NCI-H748 (cell line): ENCODE results near the gene LDB2.
A peak's percentile ranks its signal among the peaks of the same experiment; 100 is the strongest.

ENCODE experiments used
- DNase-seq: peaks from one replicate; lab custom pipeline; 2025; ENCODE audit not compliant: unreplicated experiment; lab: John Stamatoyannopoulos, UW

The LDB2 gene

DNA sequence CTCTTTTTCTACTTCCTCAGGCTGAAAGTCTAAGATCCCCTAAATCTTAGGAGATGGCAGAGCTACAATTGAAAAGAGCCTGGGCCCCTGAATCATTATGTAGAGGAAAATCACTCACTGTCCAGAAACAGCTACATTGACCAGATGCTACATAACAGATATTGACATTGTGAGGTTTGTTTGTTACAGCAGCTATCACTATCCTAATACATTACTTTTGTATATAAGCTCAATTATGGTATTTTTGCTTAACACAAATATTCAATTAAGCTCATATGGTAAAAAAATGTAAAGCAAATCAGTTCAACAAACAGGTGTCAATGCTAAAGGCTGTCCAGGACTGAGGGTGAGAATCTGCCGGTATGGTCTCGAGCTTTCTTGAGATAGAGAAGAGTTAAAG lies 89.4 kb downstream of the LDB2 start:
- DNase-seq: no peak

DNA sequence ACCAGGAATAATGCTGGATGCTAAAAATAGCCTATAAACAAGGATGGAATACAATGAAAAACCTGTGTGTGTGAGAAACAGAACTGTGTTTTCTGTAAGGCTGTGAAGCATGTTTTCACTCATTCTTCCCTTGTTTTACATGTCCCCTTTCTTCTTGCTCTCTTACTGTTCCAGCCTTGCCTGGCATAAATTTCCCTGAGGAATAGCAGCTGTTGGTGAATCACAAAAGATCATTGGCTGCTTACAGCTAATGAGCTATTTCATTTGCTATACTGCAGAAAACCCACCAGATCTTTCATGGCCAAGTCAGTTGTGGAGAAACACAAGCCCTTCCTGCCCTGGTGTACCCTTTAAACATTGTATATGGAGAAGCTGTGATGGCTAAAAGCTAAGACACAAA lies 91.1 kb downstream of the LDB2 start:
- no peak for DNase-seq

DNA sequence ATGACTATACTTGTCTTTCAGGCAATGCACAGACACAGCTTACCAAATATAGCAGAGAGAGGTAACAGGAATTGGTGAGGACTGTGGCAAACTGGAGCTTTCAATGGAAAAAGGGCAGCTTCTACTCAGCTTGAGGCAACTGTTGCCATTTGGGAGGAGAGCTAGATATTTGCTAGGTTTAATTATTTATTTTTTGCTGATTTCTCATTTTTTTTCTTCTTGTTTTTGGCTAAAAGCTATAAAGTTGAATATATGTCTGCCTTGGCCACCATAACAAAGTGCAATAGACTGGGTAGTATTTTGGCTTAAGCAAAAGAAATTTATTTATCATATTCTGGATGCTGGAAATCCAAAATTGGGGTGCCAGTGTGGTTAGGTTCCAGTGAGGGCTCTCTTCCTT lies 93.9 kb downstream of the LDB2 start:
- no peak for DNase-seq

DNA sequence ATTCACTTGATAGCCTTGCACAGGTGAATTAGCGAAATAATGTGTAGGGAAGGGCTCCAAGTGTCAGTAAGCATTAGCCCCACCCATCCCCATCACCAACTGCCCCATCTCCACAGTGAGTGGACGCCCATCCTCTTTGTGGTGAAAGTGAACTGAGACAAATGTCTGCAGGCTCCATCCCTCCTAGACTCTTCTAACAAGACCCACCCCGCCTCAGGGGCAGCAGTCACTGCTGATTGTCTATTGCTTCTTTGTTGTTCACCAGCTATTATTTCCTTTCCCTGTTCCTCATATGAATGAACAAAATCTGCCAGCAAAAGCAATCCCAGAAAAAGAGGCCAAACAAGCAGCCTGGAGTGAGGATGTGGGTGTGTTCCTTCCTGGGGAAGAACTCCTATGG lies 96.4 kb downstream of the LDB2 start:
- DNase-seq: no peak

DNA sequence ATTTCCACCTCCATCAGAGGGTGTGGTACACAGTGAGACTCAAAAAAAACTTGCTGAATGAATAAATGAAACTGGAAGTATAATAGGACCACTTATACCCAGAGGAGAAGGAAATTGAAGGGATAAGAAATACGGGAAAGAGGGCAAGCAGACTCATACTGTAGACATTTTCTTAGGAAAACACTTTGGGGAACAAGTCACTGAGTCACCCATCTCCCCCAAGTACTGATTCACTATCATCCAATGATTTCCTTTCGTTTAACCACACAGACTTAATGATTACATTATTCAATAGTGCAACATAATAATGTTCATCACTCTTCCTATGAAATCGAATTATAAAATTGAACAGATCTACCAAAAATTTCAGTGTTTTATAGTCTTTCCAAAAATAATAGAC lies 97.1 kb downstream of the LDB2 start:
- DNase-seq: no peak

DNA sequence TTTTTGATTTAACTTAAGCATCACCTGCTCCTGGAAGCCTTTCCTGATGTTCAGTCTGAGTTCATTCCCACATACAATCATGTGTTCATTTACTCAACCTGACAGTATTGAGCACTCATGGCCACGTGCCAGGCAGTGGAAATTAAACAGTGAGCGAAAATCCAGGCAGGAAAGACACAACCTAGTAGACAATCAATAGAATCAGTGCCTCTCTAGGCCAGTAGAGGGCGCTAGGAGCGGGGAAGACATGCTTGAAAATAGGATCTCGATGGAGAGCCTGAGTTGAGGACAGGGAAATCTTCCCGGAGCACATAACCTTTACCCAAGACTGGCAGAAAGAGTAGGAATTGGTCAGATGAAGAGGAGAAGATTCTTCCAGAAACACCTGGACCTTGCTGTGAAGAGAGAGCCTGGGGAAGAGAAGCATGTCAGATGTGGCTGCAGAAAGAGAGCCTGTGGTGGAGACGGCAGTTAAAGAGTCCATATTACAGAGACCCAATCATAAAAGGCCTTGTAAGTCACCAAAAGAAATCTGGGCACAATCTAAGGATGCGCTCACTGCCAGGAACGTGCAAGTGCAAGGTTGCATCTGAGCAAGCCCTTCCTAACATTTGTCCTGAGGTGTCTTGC lies 103.5 kb downstream of the LDB2 start:
- peak; percentile 37 for DNase-seq

DNA sequence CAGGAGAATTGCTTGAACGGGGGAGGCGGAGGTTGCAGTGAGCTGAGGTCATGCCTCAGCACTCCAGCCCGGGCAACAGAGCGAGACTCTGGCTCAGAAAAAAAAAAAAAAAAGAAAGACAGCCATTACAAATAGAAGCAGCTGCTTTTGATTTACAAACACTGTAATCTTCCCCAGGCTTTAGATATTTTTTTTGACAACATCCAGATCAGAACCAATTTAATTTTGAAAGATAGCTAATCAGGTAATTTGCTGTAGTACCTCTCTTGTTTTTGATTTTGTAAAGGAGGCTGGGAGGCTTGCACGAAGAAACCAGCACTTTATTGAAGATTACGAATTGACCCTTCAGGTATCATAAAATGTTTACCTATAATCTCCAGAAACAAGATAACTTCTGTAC lies 107.0 kb downstream of the LDB2 start:
- DNase-seq: no peak

DNA sequence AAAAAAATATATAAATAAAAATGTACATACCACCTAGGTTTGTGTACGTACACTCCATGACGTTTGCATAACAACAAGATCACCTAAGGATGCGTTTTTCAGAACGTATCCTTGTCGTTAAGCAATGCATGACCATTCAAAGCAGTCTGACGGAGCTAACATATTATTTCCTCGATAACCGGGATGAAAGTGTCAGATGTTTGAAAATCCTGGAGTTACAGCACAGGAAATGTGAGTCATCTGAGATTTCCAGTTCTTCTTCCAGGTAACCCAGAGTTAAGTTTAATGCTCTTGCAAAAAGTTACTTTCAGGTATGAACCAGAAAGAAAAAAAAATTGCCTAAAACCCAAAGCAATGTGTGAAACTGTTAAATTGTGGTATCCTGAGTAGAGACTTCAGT lies 107.9 kb downstream of the LDB2 start:
- no peak for DNase-seq

DNA sequence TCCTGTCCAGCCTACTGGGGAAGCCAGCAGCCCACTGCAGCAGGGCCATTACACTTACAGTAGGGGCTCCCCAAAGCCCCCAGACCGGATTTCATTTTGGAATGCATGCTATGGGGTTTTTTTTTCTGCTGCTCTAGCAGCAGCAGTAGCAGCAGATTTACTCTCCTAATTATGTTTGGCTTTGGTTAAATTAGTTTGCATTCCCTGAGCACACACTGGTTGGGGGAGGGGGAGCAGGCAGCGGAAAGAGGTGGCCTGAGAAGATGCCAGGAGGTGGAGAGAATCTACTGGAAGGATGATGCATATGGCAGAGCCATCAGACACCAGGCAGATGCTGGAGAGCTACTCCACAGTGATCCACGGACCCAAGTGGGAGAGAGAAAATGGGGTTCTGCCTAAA lies 109.6 kb downstream of the LDB2 start:
- DNase-seq: no peak

DNA sequence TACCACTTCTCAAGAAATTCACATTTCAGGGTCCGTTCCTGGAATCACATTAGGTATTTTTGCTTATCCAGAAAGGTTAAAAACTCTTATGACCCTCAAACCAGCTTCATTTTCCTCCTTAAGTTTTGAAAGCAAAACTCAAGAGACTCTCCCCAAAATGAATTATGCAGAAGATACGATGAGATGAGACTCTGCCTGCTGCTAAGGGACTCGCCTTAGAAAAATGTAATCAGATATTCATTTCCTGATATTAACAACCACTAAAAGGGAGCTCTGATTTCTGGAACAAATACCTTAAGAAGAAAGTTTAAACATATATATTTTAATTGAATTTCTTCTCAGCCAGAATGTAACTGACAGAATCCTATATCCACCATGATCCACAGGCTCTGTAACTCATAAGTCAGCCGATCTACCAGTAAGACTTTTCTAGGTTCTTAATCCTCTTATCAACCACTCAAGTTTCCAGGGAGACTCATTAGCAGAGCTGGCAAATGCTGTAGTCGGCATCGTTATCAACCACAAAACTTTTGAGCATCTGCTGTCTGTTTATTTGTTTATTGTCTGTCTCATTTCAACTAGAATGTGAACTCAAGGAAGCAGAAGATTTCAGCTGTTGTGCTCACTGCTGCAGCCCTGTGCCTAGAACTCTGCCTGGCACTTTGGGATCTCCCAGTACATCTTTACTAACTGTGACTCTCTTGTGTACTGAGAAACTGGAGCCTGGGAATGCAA lies 112.5 kb downstream of the LDB2 start:
- DNase-seq: no peak

DNA sequence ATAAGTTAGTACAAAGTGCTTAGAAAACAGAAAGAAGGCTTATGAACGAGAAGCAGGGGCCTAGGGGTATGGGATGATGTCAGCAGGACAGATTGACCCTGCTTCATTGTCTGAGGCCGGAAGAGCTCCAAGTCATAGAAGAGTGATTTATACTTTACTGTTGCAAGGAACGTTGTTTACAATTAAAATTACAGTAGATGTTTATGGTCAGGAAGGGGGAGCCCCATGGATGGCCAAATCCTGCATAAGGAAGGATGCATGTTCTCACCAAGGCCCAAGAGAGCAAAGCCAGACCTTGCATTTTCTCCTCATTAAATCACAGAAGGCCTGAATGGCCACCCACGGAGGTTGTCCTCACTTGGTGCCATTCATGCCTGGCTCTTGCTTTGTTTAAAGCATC lies 115.3 kb downstream of the LDB2 start:
- DNase-seq: no peak

DNA sequence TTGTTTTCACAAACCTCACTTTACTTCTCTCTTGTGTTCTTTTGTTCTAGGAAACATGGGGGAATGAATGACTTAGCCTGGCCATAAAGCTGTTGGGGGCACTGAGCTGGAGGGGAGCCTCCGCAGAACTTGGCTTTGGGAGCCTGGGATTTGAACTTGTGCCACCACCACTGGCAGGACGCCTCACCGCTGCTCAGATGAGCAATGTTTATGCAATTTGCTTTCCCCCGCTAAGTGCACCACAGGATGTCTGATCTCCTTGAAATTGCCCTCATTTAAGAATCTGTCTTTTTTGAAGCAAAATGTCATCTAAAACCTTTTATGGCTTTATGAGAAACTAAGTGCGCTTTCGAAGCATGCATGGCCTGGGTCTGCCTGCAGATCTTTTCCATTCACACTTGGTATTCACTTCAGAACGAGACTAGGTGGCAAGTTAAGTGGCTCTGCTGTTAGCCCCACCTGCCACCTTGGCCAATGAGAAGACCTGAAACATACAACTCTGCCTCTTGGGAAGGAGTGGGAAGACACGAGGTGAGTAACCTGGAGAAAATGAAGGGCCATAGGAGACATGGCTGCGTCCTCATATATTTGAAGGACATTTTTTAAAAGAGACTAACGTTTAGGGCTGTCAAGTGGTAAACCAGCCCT lies 119.3 kb downstream of the LDB2 start:
- DNase-seq: no peak

DNA sequence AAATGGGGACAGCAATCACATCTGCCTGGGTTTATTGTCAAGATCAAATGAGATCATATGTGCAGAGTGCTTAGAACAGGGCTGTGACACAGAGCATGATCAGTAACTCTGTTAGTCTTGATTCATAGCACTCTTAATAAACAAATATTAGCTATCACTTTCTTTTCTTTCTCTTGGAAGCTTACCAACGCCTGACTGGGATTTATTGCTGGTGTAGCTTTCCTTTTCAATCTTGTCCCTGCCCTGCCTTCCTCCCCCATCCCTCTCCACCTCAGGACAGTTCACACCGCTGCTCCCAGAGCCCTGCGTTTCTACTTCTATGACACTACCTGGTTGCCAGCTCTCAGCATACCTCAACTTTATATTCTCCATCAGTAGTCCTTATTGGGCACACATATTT lies 120.7 kb downstream of the LDB2 start:
- DNase-seq: no peak

DNA sequence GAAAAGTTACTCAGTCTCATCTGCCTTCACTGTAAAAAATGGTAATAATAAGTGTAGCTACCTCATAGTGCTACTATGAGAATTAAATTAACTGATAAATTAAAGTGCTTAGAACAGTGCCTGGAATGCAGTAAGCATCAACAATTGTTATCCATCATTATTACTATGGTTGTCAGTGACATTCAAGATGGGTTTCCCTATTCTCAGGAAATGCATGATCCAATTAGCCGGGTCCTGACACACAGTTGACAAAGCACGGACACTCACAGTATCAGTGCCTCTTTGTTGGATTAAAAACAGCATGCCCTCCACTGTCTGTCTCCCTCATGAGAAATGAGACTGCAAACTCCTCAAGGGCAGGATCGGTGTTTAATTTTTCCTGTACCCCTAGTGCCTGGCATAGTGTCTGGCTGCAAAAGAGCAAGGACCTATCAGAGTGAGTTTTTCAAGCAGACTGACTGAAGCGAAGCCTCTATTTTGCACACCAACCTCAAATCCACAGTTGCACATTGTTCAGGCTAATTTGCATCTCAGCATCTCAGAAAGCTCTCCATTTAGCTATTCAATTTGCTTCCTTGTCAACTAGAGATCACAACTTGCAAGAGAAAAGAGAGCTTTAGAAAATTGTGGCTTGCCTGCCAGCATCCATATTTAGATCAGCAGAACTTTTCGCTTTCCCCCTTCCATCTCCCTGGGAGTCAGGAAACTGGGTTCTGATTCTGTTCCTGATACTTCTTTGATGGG lies 122.9 kb downstream of the LDB2 start:
- DNase-seq: no peak

DNA sequence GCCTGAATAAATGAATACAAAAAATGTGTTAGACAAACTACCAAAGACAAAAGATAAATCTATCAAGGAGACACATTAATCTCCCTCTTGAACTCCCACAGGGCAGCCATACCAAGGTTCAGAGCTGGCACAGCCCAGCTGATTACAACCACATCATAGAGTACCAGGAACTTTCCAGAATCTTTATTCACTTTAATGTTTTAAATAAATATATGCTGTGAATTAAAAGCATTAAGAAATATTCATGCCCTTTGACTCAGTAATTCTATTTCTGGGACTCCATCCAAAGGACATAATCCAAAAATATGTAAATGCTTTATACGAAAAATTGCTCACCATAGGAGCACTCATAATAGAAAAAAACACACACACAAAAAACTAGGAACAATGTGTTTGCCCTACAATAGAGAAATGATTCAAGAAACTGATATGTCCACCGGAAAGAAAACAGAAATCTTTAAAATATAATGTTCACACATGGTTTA lies 126.0 kb downstream of the LDB2 start:
- DNase-seq: no peak

DNA sequence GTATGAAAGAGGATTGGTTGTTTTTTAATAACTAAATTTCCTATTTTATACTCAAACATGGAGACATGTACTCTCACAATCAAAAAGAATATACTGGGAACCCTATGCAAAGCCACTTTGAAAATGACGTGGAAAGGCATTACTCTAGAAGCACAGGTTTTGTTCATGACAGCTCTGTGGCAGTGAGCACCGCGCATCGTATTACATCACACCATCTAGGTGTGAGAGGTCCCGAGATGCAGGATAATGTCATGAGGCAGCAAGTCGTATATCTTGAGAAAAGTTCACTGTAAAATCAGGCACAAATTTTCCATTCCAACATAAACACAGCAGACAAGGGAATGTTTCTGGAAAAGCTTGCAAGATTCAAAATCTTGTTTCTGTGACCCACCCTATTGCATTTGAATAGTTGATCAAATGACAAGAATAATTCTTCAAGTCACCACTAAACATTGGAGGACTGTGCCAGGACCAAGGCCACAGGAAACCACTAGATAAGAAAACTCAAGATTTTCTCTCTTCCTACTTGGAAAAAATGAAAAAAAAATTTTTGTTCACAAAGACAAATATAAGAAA lies 127.6 kb downstream of the LDB2 start:
- no peak for DNase-seq

DNA sequence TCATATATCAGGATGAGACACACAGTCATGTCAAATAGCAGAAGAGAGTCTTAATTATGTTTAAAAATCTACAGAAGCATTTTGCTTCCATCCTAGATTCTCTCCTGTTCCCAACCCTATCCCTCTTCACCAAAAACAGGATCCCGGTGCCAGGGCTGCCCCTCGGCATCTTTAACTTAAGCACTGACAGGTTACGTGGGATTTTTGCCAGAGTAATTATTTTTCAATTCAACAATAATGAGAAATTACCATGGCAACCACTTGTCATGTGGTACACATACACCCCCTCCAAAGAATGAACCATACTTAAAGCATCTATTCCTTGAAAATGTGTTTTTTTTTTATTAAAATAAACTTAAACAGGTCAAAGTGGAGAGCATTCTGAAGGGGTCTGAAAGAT lies 130.6 kb downstream of the LDB2 start:
- DNase-seq: no peak

DNA sequence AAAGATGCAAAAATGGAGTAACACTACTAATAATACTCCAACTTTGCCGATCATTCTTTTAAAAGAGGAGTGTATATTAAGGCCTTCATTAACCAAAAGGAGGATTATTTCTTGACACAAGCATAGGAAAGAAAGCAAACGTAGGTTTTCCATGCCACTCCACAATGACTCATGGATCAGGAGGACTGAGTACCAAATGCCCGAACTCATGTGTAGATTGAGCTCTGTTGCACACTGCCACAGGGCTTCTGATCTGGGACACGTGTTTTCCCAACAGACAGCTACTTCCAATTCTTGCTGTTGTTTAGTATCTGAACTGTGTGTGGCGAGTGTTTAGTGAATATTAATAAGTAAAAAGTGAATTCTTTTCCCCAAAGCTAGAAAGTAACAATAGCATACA lies 131.2 kb downstream of the LDB2 start:
- DNase-seq: no peak

DNA sequence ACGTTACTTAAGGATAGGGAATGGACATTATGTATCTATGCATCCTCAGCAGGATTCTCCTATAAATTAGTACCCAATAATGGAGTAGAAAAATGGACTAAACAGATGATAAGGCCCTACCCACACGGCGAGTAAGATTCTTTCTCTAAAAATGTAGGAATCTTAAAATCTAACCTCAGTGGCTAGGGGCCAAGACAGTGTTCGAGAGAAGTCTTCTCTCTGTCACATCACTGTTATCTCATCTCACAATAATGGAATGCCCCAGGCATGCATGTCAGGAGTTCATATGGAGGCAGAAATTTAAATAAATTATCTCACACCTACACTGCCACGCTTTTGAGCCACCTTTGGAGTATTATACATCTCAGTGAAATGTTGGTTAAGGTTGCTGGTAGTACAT lies 132.9 kb downstream of the LDB2 start:
- no peak for DNase-seq

DNA sequence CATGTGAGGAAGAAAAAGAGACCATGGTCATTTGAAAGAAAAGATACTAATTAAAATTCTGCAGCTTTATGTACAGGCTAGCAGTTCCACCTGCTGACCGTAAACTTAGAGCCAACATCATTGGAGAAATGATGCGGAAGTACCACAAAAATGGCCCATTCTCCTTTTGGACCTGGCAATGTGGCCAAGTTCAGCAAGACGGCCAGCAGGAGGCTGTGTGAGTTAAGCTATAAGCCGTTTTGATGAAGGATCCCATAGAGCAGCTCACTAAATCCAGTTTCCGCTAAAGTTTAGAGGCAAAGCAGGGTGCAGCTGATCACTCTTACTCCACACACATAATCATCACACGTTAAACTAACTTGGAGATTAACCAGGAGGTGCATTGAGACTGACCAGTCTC lies 133.8 kb downstream of the LDB2 start:
- no peak for DNase-seq

DNA sequence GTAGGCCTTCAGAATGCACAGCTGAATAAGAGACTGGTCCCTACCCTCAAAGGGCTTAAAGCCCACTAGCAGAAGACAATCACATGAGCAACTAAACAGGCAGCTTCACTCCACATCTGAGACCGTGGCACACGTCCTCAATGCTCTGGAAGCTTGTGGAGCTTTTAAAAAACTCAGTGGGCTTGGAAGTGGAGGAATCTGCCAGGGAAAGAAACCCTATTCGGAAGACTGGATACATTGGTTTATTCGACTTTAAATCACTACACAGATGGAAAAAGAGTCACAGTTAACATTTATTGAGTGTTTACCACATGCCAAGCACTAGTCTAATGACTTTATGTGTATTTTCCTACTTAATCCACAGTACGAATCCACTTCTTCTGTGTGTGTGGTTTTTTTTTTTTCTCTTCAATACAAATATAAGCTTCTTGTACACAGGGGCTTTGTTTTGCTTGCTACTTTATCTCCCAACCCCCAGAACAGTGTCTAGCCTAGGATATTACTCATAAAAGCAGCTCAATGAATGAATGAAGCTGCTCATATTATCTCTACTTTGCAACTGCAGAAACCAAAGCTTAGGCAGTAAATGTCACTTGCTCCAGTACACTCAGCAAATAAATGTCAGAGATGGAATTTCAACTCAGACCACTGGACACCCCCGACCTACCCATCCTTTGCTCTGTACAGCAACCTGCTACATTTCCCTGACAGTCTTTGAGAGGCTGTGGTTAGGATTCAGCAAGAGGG lies 137.7 kb downstream of the LDB2 start:
- DNase-seq: no peak
